Measurements from ENCODE around the gene KLK6. TPM values are rescaled to one million over a fixed set of nuclear protein-coding genes. Genes with fewer than 3 reads are reported as not detected.

KLK6 gene
- total RNA-seq, 4 donors from 2014 or later: 0.46 to 1.0 TPM; not detected in 2

GRCh38 chr19:50922317-50922853 lies 47.0 kb downstream of the KLK6 start:
- intact Hi-C loops (cut with DNase I; ENCODE audit: low total_unique reads): no loop called here
- TF ChIP-seq CTCF (IDR thresholded peaks at IDR 0.05): peak; percentile 46 to 70 (median 58)
- no peak for TF ChIP-seq POLR2A (IDR thresholded peaks at IDR 0.05)
- Histone ChIP-seq H3K4me3 (no peak overlapping the region), H3K9me3 (no peaks in the 10 kb centered on the region), H3K36me3 (no peaks in the 10 kb centered on the region), H3K27ac (no peak overlapping the region), H3K4me1 (no peaks in the 10 kb centered on the region), H3K27me3 (no peaks in the 10 kb centered on the region)
- peak; percentile 30 to 41 for DNase-seq

GRCh38 chr19:50921426-50922316 lies 47.7 kb downstream of the KLK6 start:
- TF ChIP-seq POLR2A (IDR thresholded peaks at IDR 0.05): no peak
- Histone ChIP-seq H3K36me3 (no peaks in the 10 kb centered on the region), H3K9me3 (no peaks in the 10 kb centered on the region), H3K27me3 (no peaks in the 10 kb centered on the region), H3K4me1 (no peaks in the 10 kb centered on the region), H3K27ac (no peak overlapping the region), H3K4me3 (no peak overlapping the region)
- intact Hi-C loops (cut with DNase I; ENCODE audit: low total_unique reads): no loop called here
- DNase-seq: no peak

GRCh38 chr19:50916069-50916468 lies 53.3 kb downstream of the KLK6 start:
- Histone ChIP-seq H3K9me3 (no peaks in the 10 kb centered on the region), H3K27ac (no peak overlapping the region), H3K4me3 (no peak overlapping the region), H3K27me3 (peaks cover 0 to 3% of the 10 kb centered on the region in 2 donors), H3K4me1 (no peaks in the 10 kb centered on the region), H3K36me3 (no peaks in the 10 kb centered on the region)
- intact Hi-C loops (cut with DNase I; ENCODE audit: low total_unique reads): no loop called here
- no peak for DNase-seq
- TF ChIP-seq POLR2A (IDR thresholded peaks at IDR 0.05) (no peak), CTCF (IDR thresholded peaks at IDR 0.05) (no peak)

- TF ChIP-seq CTCF (IDR thresholded peaks at IDR 0.05): no peak
- peak in 1 of 2 donors; percentile 23 for TF ChIP-seq POLR2A (IDR thresholded peaks at IDR 0.05)
- Histone ChIP-seq H3K36me3 (no peaks in the 10 kb centered on the region), H3K4me3 (no peak overlapping the region), H3K27me3 (peaks cover 0 to 3% of the 10 kb centered on the region in 2 donors), H3K9me3 (no peaks in the 10 kb centered on the region), H3K4me1 (no peaks in the 10 kb centered on the region), H3K27ac (no peak overlapping the region)
- no peak for DNase-seq
- intact Hi-C loops (cut with DNase I; ENCODE audit: low total_unique reads): no loop called here
These were observed 56.4 kb downstream of the KLK6 start for GRCh38 chr19:50912727-50913716.

DNA sequence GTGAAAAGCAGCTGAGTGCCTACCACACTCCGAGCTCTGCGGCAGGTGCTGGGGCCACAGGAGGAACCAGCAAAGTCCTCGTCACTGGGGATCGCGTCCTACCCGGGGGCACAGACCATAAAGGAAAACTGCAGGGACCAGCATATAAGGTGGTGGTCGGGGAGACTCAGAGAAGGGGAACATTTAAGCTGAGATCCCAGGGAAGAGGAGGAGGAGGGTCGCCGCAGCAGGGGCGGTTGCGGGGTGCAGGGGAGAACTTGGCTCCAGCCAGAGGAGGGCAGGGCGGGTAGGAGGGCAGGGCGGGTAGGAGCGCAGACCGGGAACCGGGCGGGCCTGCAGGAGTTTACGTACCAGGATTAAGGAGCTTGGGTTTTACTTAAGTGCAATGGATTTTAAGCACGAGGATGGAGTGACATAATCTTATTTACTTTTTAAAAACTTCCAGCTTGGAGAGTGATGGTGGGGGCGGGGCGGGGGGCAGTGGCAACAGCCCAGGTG lies 57.2 kb downstream of the KLK6 start:
- no peaks in the 10 kb centered on the region for H3K4me1 ChIP-seq
- intact Hi-C loops (cut with DNase I; ENCODE audit: low total_unique reads): no loop called here
- H3K27ac ChIP-seq: no peak overlapping the region
- H3K9me3 ChIP-seq: no peaks in the 10 kb centered on the region
- no peaks in the 10 kb centered on the region for H3K36me3 ChIP-seq
- H3K27me3 ChIP-seq: peaks cover 0 to 7% of the 10 kb centered on the region in 2 donors
- H3K4me3 ChIP-seq: no peak overlapping the region
- no peak for TF ChIP-seq POLR2A (IDR thresholded peaks at IDR 0.05)
- no peak for TF ChIP-seq CTCF (IDR thresholded peaks at IDR 0.05)
- DNase-seq: no peak
